ENCODE results near the gene NOTCH3. TPM values are rescaled to one million over a fixed set of nuclear protein-coding genes. Genes with fewer than 3 reads are reported as not detected.

The NOTCH3 gene
- total RNA-seq, 1 experiment from 2014 or later, result 3.7 TPM

- intact Hi-C loops (cut with micrococcal nuclease), result no loop called here
- Mint-ChIP-seq H3K27ac (ENCODE audit: low read depth, unreplicated experiment) (no peak overlapping the region), H3K4me3 (ENCODE audit: unreplicated experiment) (no peak overlapping the region), H3K36me3 (ENCODE audit: insufficient read depth, unreplicated experiment) (peaks cover 16% of the 10 kb centered on the region), H3K9me3 (ENCODE audit: unreplicated experiment) (no peaks in the 10 kb centered on the region), H3K4me1 (ENCODE audit: insufficient read depth, unreplicated experiment) (peaks cover 8% of the 10 kb centered on the region), H3K27me3 (ENCODE audit: insufficient read depth, unreplicated experiment) (no peaks in the 10 kb centered on the region)
- BruUV-seq (replicated peaks), result no TSS peak
- ChIA-PET POLR2A (interaction anchor here (0.6 to 0.7 kb wide), 3 partner anchors 22 to 938 kb away, joined by 3 to 4 read pairs (median 3); no protein-coding TSS in a partner anchor), CTCF (interaction anchor here (0.7 kb wide), 1 partner anchor 21 kb away, joined by 4 read pairs; no protein-coding TSS in a partner anchor)
- no peak for TF ChIP-seq CTCF (IDR thresholded peaks at IDR 0.05; ENCODE audit: unreplicated experiment)
- no peak for DNase-seq (ENCODE audit: unreplicated experiment)
Observed at GRCh38 chr19:15128162-15128770, 72.5 kb downstream of the NOTCH3 start.

GRCh38 chr19:15126131-15126910 is 74.5 kb downstream of the NOTCH3 start:
- Mint-ChIP-seq H3K4me3 (ENCODE audit: unreplicated experiment) (peak overlapping the region; percentile 93), H3K27ac (ENCODE audit: low read depth, unreplicated experiment) (peak overlapping the region; percentile 89)
- BruUV-seq (replicated peaks), result no TSS peak

DNA sequence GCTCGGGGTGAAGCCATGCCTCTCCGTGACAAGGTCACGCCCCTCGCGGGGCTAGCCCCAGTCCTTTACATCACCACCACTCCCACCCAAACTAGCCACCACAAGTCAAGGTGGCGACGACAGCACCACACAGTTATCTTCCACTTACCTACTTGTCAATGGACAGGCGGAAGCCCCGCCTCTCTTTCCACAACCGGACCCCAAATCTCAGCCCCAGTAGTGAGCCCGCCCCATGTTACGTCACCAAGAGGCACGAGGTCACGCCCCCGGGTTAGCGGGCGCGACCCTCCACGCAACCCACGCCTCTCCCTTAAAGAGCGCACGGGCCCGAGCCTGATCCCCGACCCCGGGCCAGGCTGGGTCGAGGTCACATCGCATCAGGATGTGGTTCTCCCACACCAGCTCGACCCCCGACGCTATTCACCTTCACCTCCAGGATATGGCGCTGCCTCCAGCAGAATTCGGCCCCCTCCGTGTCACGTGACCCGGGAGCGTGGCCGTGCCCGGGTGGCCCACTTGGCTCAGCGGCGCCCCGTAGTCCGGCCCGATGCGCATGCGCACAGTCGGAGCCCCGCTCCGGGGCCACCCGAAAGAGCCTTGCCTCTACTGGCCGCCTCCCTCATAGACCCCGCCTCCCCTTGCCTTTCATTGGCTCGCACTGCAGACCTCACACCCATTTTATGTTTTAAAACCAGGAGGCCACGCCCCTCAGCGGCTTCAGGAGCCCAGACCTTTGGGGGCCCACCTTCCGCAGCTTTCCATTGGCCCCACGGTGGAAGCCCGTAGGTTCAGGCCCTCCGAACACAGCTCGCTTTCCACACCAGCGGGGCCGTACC is 75.3 kb downstream of the NOTCH3 start:
- Mint-ChIP-seq H3K27me3 (ENCODE audit: insufficient read depth, unreplicated experiment) (no peaks in the 10 kb centered on the region), H3K4me3 (ENCODE audit: unreplicated experiment) (peak overlapping the region; percentile 93), H3K9me3 (ENCODE audit: unreplicated experiment) (no peaks in the 10 kb centered on the region), H3K36me3 (ENCODE audit: insufficient read depth, unreplicated experiment) (peaks cover 35% of the 10 kb centered on the region), H3K4me1 (ENCODE audit: insufficient read depth, unreplicated experiment) (peaks cover 8% of the 10 kb centered on the region), H3K27ac (ENCODE audit: low read depth, unreplicated experiment) (peak overlapping the region; percentile 89)
- peak; percentile 6 for TF ChIP-seq CTCF (IDR thresholded peaks at IDR 0.05; ENCODE audit: unreplicated experiment)
- intact Hi-C loops (cut with micrococcal nuclease), result no loop called here
- DNase-seq (ENCODE audit: unreplicated experiment), result peak; percentile 99
- BruUV-seq (replicated peaks), result TSS peak; percentile 55
- CTCF ChIA-PET, result interaction anchor here (0.5 to 1.3 kb wide), 4 partner anchors 24 to 232 kb away, joined by 3 to 4 read pairs (median 4); no protein-coding TSS in a partner anchor
- POLR2A ChIA-PET, result interaction anchor here (0.5 to 2.0 kb wide), 7 partner anchors 13 to 1200 kb away, joined by 3 to 8 read pairs (median 3); partner anchors contain the start of gene AKAP8

More at GRCh38 chr19:15126131-15126910, 74.5 kb downstream of the NOTCH3 start:
- no peak for TF ChIP-seq CTCF (IDR thresholded peaks at IDR 0.05; ENCODE audit: unreplicated experiment)
- H3K36me3 Mint-ChIP-seq (ENCODE audit: insufficient read depth, unreplicated experiment), result peaks cover 28% of the 10 kb centered on the region
- POLR2A ChIA-PET, result interaction anchor here (0.8 to 2.0 kb wide), 4 partner anchors 14 to 253 kb away, joined by 3 to 8 read pairs (median 3); partner anchors contain the start of gene AKAP8
- intact Hi-C loops (cut with micrococcal nuclease), result no loop called here
- H3K27me3 Mint-ChIP-seq (ENCODE audit: insufficient read depth, unreplicated experiment), result no peaks in the 10 kb centered on the region
- H3K9me3 Mint-ChIP-seq (ENCODE audit: unreplicated experiment), result no peaks in the 10 kb centered on the region
- peaks cover 8% of the 10 kb centered on the region for H3K4me1 Mint-ChIP-seq (ENCODE audit: insufficient read depth, unreplicated experiment)
- CTCF ChIA-PET, result interaction anchor here (0.5 to 1.2 kb wide), 7 partner anchors 25 to 505 kb away, joined by 3 to 4 read pairs (median 3); no protein-coding TSS in a partner anchor
- DNase-seq (ENCODE audit: unreplicated experiment), result no peak
